ENCODE measurements around the gene SELENOF. TPM values are rescaled to one million over a fixed set of nuclear protein-coding genes. Genes with fewer than 3 reads are reported as not detected.

The SELENOF gene
- total RNA-seq, 1 donor from 2014 or later: 148 TPM

GRCh38 chr1:86828024-86828423, 85.9 kb downstream of the SELENOF start:
- no peak overlapping the region for H3K27ac Mint-ChIP-seq
- no peak for TF ChIP-seq CTCF (conservative IDR thresholded peaks at IDR 0.05)
- H3K4me1 Mint-ChIP-seq (ENCODE audit: unreplicated experiment): peaks cover 11% of the 10 kb centered on the region
- no peaks in the 10 kb centered on the region for H3K27me3 Mint-ChIP-seq
- DNase-seq (ENCODE audit: extremely low spot score, unreplicated experiment): no peak
- no peak overlapping the region for H3K4me3 Mint-ChIP-seq
- peaks cover 6% of the 10 kb centered on the region for H3K9me3 Mint-ChIP-seq
- no peaks in the 10 kb centered on the region for H3K36me3 Mint-ChIP-seq

GRCh38 chr1:86826856-86827255, 87.1 kb downstream of the SELENOF start:
- H3K4me1 Mint-ChIP-seq (ENCODE audit: unreplicated experiment): peaks cover 11% of the 10 kb centered on the region
- H3K36me3 Mint-ChIP-seq: no peaks in the 10 kb centered on the region
- no peak for TF ChIP-seq CTCF (conservative IDR thresholded peaks at IDR 0.05)
- H3K9me3 Mint-ChIP-seq: peaks cover 6% of the 10 kb centered on the region
- no peak overlapping the region for H3K27ac Mint-ChIP-seq
- H3K27me3 Mint-ChIP-seq: no peaks in the 10 kb centered on the region
- DNase-seq (ENCODE audit: extremely low spot score, unreplicated experiment): no peak
- H3K4me3 Mint-ChIP-seq: no peak overlapping the region

- no peaks in the 10 kb centered on the region for H3K27me3 Mint-ChIP-seq
- no peak for DNase-seq (ENCODE audit: extremely low spot score, unreplicated experiment)
- TF ChIP-seq CTCF (conservative IDR thresholded peaks at IDR 0.05): no peak
- peaks cover 11% of the 10 kb centered on the region for H3K4me1 Mint-ChIP-seq (ENCODE audit: unreplicated experiment)
- H3K4me3 Mint-ChIP-seq: no peak overlapping the region
- no peaks in the 10 kb centered on the region for H3K36me3 Mint-ChIP-seq
- H3K9me3 Mint-ChIP-seq: peaks cover 6% of the 10 kb centered on the region
- H3K27ac Mint-ChIP-seq: no peak overlapping the region
These were observed 88.6 kb downstream of the SELENOF start for GRCh38 chr1:86825319-86825718.

GRCh38 chr1:86823821-86824500, 90.0 kb downstream of the SELENOF start:
- Mint-ChIP-seq H3K27me3 (no peaks in the 10 kb centered on the region), H3K4me3 (no peak overlapping the region), H3K36me3 (no peaks in the 10 kb centered on the region), H3K4me1 (ENCODE audit: unreplicated experiment) (peaks cover 7% of the 10 kb centered on the region), H3K27ac (no peak overlapping the region), H3K9me3 (peaks cover 1% of the 10 kb centered on the region)
- DNase-seq (ENCODE audit: extremely low spot score, unreplicated experiment): no peak
- no peak for TF ChIP-seq CTCF (conservative IDR thresholded peaks at IDR 0.05)

- Mint-ChIP-seq H3K27ac (no peak overlapping the region), H3K4me1 (ENCODE audit: unreplicated experiment) (peaks cover 6% of the 10 kb centered on the region), H3K27me3 (no peaks in the 10 kb centered on the region), H3K4me3 (no peak overlapping the region), H3K9me3 (no peaks in the 10 kb centered on the region), H3K36me3 (no peaks in the 10 kb centered on the region)
- no peak for TF ChIP-seq CTCF (conservative IDR thresholded peaks at IDR 0.05)
- DNase-seq (ENCODE audit: extremely low spot score, unreplicated experiment): no peak
These were observed 90.5 kb downstream of the SELENOF start for GRCh38 chr1:86823386-86823785.

All from type B pancreatic cell (in vitro differentiated cells).